Prostate gland (tissue), 2 donors: ENCODE measurements around the gene SMIM21. TPM values are rescaled to one million over a fixed set of nuclear protein-coding genes. Genes with fewer than 3 reads are reported as not detected.

Experiments used
- DNase-seq: peaks from one replicate; pipeline ENCODE4 v3.0.0-alpha.2; 2019; ENCODE audit warnings: low spot score
- H3K27ac ChIP-seq, 2 donors: fragments of 200-600 bp; sonication (generic); 2 replicates each; pipeline ENCODE4 v1.5.1; 2017 to 2019
- H3K27me3 ChIP-seq: fragments of 200-600 bp; sonication (generic); replicated peaks from 2 replicates; pipeline ENCODE4 v1.5.1; 2019; ENCODE audit not compliant: insufficient read depth
- H3K36me3 ChIP-seq, 2 donors: fragments of 200-600 bp; sonication (generic); 1 replicate in 1 of 2; 2 replicates in 1 of 2; pipeline versions ENCODE4 v1.5.1 to v1.8.1; 2017 to 2019
- H3K4me1 ChIP-seq: fragments of 200-600 bp; sonication (generic); replicated peaks from 2 replicates; pipeline ENCODE4 v1.5.1; 2019
- H3K4me3 ChIP-seq, 2 donors: fragments of 200-600 bp; sonication (generic); 2 replicates each; pipeline ENCODE4 v1.5.1; 2017 to 2019
- H3K9me3 ChIP-seq: fragments of 200-600 bp; sonication (generic); 2 replicates; pipeline ENCODE4 v1.5.1; 2017
- POLR2A ChIP-seq: fragments of 450-650 bp; IDR thresholded peaks from one replicate; pipeline ENCODE4 v1.6.1; 2016; ENCODE audit warnings: antibody characterized with exemption, mild to moderate bottlenecking
- POLR2AphosphoS5 ChIP-seq: sonication (generic); formaldehyde crosslinking; IDR thresholded peaks from one replicate; pipeline ENCODE4 v1.6.1; 2017; ENCODE audit warnings: antibody characterized with exemption
- WGBS: methylation state at CpG from one replicate; pipeline ENCODE4 v1.1.5; 2018; 5-methylcytosine and 5-hydroxymethylcytosine counted together
- intact Hi-C: fragments of 100-400 bp; cut with DNase I; formaldehyde crosslinking; loops from one replicate; pipeline ENCODE4 v1.14.2; 2022
- total RNA-seq, 2 donors: library from RNA; depleted of rRNA; stranded (reverse); fragments of >200 nt; gene quantifications; one replicate each; pipeline ENCODE4 v1.1.0, GENCODE V29; 2016
- TF ChIP-seq, protein P1 (sequence below), 4 experiments: fragments of 200-600 bp in 2 of 4; fragments of 450-650 bp in 2 of 4; sonication (generic) in 2 of 4; IDR thresholded peaks; 1 replicate in 3 of 4; 2 replicates in 1 of 4; pipeline ENCODE4 v1.5.1; 2016 to 2019; ENCODE audit warnings: antibody characterized with exemption in 4 of 4, mild to moderate bottlenecking in 2 of 4, moderate library complexity in 2 of 4

The SMIM21 gene
- total RNA-seq, 2 donors from 2014 or later: 0.51 TPM; not detected in 1

DNA sequence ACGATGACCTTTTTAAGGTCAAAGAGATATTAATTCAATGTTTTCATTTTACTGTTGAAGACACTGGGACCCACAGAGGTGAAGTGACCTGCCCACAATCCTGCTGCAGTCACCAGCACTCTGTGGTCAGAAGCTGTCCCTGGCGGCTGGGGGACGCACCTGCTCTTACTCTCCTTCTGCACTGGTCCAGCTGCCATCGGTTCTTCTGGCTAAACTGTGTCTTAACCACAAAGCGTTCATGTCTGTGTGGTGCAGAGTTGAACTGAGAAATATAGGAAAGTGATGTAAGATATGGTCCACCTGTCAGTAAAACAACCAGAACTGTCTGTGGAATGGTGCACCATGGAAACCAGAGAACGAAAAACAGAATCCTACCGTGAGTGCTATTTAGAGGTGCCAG, 44.9 kb upstream of the SMIM21 start:
- TF ChIP-seq, protein P1, sequence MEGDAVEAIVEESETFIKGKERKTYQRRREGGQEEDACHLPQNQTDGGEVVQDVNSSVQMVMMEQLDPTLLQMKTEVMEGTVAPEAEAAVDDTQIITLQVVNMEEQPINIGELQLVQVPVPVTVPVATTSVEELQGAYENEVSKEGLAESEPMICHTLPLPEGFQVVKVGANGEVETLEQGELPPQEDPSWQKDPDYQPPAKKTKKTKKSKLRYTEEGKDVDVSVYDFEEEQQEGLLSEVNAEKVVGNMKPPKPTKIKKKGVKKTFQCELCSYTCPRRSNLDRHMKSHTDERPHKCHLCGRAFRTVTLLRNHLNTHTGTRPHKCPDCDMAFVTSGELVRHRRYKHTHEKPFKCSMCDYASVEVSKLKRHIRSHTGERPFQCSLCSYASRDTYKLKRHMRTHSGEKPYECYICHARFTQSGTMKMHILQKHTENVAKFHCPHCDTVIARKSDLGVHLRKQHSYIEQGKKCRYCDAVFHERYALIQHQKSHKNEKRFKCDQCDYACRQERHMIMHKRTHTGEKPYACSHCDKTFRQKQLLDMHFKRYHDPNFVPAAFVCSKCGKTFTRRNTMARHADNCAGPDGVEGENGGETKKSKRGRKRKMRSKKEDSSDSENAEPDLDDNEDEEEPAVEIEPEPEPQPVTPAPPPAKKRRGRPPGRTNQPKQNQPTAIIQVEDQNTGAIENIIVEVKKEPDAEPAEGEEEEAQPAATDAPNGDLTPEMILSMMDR (IDR thresholded peaks at IDR 0.05): no peak
- TF ChIP-seq POLR2AphosphoS5 (no peak), POLR2A (no peak)
- no peaks in the 10 kb centered on the region for H3K27me3 ChIP-seq
- H3K9me3 ChIP-seq: no peaks in the 10 kb centered on the region
- H3K36me3 ChIP-seq: no peaks in the 10 kb centered on the region
- no peak for DNase-seq
- no peak overlapping the region for H3K4me3 ChIP-seq
- intact Hi-C loops: no loop called here
- no peak overlapping the region for H3K27ac ChIP-seq
- H3K4me1 ChIP-seq: no peaks in the 10 kb centered on the region
- WGBS: 91% methylated on average over 7 of the region's 7 CpGs

- TF ChIP-seq POLR2AphosphoS5 (no peak), POLR2A (no peak)
- TF ChIP-seq, protein P1 (IDR thresholded peaks at IDR 0.05): no peak
- Histone ChIP-seq H3K27me3 (no peaks in the 10 kb centered on the region), H3K9me3 (no peaks in the 10 kb centered on the region), H3K4me3 (no peak overlapping the region), H3K36me3 (no peaks in the 10 kb centered on the region), H3K27ac (no peak overlapping the region), H3K4me1 (no peaks in the 10 kb centered on the region)
- intact Hi-C loops: no loop called here
- DNase-seq: no peak
- 95% methylated on average over 9 of the region's 9 CpGs for WGBS
Measured at GRCh38 chr18:75471850-75472249, 44.3 kb upstream of the SMIM21 start.

DNA sequence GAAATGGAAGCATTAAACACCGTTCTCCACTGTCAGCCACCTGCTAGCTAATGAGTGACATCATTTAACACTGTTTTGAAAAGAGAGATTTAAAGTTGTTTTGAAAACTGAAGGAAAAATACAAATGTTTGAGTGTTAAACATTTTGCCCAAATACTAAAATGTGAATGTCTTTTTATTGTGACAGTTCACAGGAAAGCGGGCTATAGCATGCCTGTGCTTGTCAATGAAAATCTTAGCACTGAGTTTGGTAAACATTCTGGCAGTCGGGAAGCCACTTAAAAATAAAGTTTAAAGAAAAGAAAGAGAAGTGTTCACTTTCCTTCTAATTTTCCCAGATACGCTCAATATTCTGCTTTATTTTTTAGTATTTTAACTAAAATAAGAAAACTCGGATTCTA, 40.3 kb upstream of the SMIM21 start:
- Histone ChIP-seq H3K4me3 (no peak overlapping the region), H3K36me3 (no peaks in the 10 kb centered on the region), H3K27me3 (no peaks in the 10 kb centered on the region), H3K27ac (no peak overlapping the region), H3K9me3 (no peaks in the 10 kb centered on the region), H3K4me1 (no peaks in the 10 kb centered on the region)
- no peak for TF ChIP-seq POLR2AphosphoS5
- TF ChIP-seq, protein P1 (IDR thresholded peaks at IDR 0.05): no peak
- TF ChIP-seq POLR2A: no peak
- intact Hi-C loops: no loop called here
- 50% methylated on average over 5 of the region's 5 CpGs for WGBS
- DNase-seq: no peak

DNA sequence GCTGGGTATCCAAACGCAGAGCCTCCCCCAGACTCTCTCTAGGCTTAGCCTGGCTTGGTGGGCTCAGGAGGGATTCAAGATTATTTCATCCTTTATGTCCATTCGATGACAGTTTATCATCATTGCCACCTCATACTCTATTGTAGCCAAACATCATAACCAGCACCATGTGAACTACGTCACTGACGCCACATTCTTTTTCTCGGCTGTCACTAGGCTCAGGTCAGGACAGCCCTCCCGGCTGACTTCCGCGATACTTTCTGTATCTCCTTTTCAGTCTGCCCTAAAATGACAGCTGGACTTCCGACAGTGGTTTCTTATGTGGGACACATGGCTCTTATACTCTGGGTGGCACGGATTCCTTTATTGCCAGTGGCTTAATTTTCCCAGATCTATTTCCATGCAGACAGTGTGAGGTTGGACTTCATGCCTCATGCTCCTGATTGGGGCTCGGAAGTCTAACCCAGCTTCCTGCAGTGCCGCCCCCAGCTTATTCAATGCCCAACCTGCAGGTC, 39.8 kb upstream of the SMIM21 start:
- Histone ChIP-seq H3K36me3 (no peaks in the 10 kb centered on the region), H3K27ac (no peak overlapping the region), H3K27me3 (no peaks in the 10 kb centered on the region), H3K9me3 (no peaks in the 10 kb centered on the region), H3K4me1 (no peaks in the 10 kb centered on the region), H3K4me3 (no peak overlapping the region)
- intact Hi-C loops: no loop called here
- TF ChIP-seq, protein P1 (IDR thresholded peaks at IDR 0.05): no peak
- TF ChIP-seq POLR2A (no peak), POLR2AphosphoS5 (no peak)
- no peak for DNase-seq
- WGBS: 58% methylated on average over 12 of the region's 12 CpGs

- DNase-seq: no peak
- Histone ChIP-seq H3K9me3 (no peaks in the 10 kb centered on the region), H3K36me3 (no peaks in the 10 kb centered on the region), H3K4me3 (no peak overlapping the region), H3K27ac (no peak overlapping the region), H3K4me1 (no peaks in the 10 kb centered on the region), H3K27me3 (no peaks in the 10 kb centered on the region)
- intact Hi-C loops: no loop called here
- whole genome bisulfite sequencing: 98% methylated on average over 13 of the region's 13 CpGs
- no peak for TF ChIP-seq POLR2A
Measured at GRCh38 chr18:75464356-75464755, 36.9 kb upstream of the SMIM21 start.
